Stomach (tissue), 4 donors: Measurements from ENCODE around the gene PRMT3.

ENCODE experiments used
- CTCF ChIP-seq, 7 experiments: fragments of 450-650 bp in 4 of 7; fragments of 200-600 bp in 3 of 7; sonication (generic) in 3 of 7; IDR thresholded peaks; one replicate each; pipeline ENCODE4 v1.5.1; 2016 to 2019; ENCODE audit warnings: antibody characterized with exemption in 7 of 7, control low read depth in 2 of 7, mild to moderate bottlenecking in 1 of 7
- EP300 ChIP-seq: sonication (generic); formaldehyde crosslinking; IDR thresholded peaks from one replicate; pipeline ENCODE4 v1.6.1; 2017; ENCODE audit warnings: antibody characterized with exemption
- POLR2A ChIP-seq, 4 donors: fragments of 450-650 bp; IDR thresholded peaks; one replicate each; pipeline ENCODE4 v1.6.1; 2016; ENCODE audit warnings: antibody characterized with exemption in 4 of 4, control low read depth in 2 of 4, mild to moderate bottlenecking in 1 of 4, moderate library complexity in 1 of 4
- POLR2AphosphoS5 ChIP-seq, 3 donors: sonication (generic); formaldehyde crosslinking; IDR thresholded peaks; one replicate each; pipeline ENCODE4 v1.6.1; 2016; ENCODE audit warnings: antibody characterized with exemption in 3 of 3

DNA sequence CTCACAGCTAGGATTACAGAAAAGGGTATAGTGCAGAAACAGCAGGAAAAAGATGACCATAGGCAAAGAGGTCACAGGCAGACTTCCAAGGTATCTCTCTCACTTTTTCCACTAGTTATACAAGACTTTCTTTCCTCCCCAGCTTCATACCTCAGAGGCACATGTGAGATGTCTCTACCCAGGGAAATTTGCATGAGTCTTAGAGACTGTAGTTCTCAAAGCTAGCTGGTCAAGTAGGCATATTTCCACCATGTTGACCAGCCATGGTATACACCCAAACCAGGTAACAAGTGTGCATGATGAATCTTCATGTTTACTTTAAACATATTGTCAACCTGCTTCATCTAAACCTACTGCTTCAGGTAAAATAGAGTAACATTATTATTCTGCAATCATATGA, 27.9 kb downstream of the PRMT3 start:
- no peak for TF ChIP-seq CTCF (IDR thresholded peaks at IDR 0.05)
- no peak for TF ChIP-seq POLR2AphosphoS5 (IDR thresholded peaks at IDR 0.05)
- TF ChIP-seq POLR2A (IDR thresholded peaks at IDR 0.05): no peak
- TF ChIP-seq EP300: no peak
